G401 (cell line): ENCODE results near the gene PLXNA2. TPM values are rescaled to one million over a fixed set of nuclear protein-coding genes. Genes with fewer than 3 reads are reported as not detected.

ENCODE experiments used
- DNase-seq: peaks from one replicate; pipeline ENCODE4 v3.0.0-alpha.2; 2015; ENCODE audit warnings: low spot score
- in situ Hi-C: cut with HindIII; loops from 2 replicates; pipeline ENCODE4 v1.10.0; 2016; ENCODE audit warnings: low sequenced_read_pairs, mixed read lengths
- total RNA-seq: library from RNA; depleted of rRNA; stranded (reverse); fragments of >200 nt; shearing (Covaris generic); gene quantifications from 2 replicates; pipeline ENCODE4 v1.2.3, GENCODE V29; 2014

Gene PLXNA2
- total RNA-seq, 1 experiment from 2014 or later = 0.92 TPM

- no peak for DNase-seq
- in situ Hi-C loops = no loop called here
Observed at GRCh38 chr1:208115924-208116640, 128.1 kb downstream of the PLXNA2 start.

- no peak for DNase-seq
- in situ Hi-C loops = no loop called here
Observed at GRCh38 chr1:208113011-208113410, 131.2 kb downstream of the PLXNA2 start.

- in situ Hi-C loops = no loop called here
- no peak for DNase-seq
Observed at GRCh38 chr1:208112401-208112800, 131.8 kb downstream of the PLXNA2 start.

- no peak for DNase-seq
- in situ Hi-C loops = no loop called here
Observed at GRCh38 chr1:208111646-208112190, 132.5 kb downstream of the PLXNA2 start.

GRCh38 chr1:208110296-208110695 lies 133.9 kb downstream of the PLXNA2 start:
- in situ Hi-C loops = no loop called here
- DNase-seq = no peak

GRCh38 chr1:208108646-208109330 lies 135.4 kb downstream of the PLXNA2 start:
- in situ Hi-C loops = no loop called here
- DNase-seq = peak; percentile 89

GRCh38 chr1:208108213-208108608 lies 136.0 kb downstream of the PLXNA2 start:
- in situ Hi-C loops = no loop called here
- no peak for DNase-seq

- in situ Hi-C loops = no loop called here
- DNase-seq = no peak
Observed at GRCh38 chr1:208107425-208108212, 136.6 kb downstream of the PLXNA2 start.

- in situ Hi-C loops = no loop called here
- no peak for DNase-seq
Observed at GRCh38 chr1:208106218-208106617, 138.0 kb downstream of the PLXNA2 start.

GRCh38 chr1:208105756-208106155 lies 138.4 kb downstream of the PLXNA2 start:
- DNase-seq = no peak
- in situ Hi-C loops = no loop called here

GRCh38 chr1:208103597-208104513 lies 140.3 kb downstream of the PLXNA2 start:
- no peak for DNase-seq
- in situ Hi-C loops = no loop called here

- peak; percentile 49 for DNase-seq
Observed at GRCh38 chr1:208101661-208102431, 142.3 kb downstream of the PLXNA2 start.

GRCh38 chr1:208100906-208101305 lies 143.3 kb downstream of the PLXNA2 start:
- in situ Hi-C loops = no loop called here

More at GRCh38 chr1:208101661-208102431, 142.3 kb downstream of the PLXNA2 start:
- in situ Hi-C loops = no loop called here

GRCh38 chr1:208100106-208100505 lies 144.1 kb downstream of the PLXNA2 start:
- in situ Hi-C loops = no loop called here
- no peak for DNase-seq

More at GRCh38 chr1:208100906-208101305, 143.3 kb downstream of the PLXNA2 start:
- no peak for DNase-seq

GRCh38 chr1:208098773-208099172 lies 145.4 kb downstream of the PLXNA2 start:
- DNase-seq = no peak
- in situ Hi-C loops = no loop called here

- in situ Hi-C loops = no loop called here
- DNase-seq = no peak
Observed at GRCh38 chr1:208093754-208094719, 150.1 kb downstream of the PLXNA2 start.

GRCh38 chr1:208093046-208093445 lies 151.1 kb downstream of the PLXNA2 start:
- DNase-seq = no peak
- in situ Hi-C loops = no loop called here
